ENCODE results near the gene SMAGP.
"Not testable (repeated sequence)": the region's sequence is repeated elsewhere in the genome, so short reads cannot be mapped to it uniquely, and the experiment has no call there.

DNA sequence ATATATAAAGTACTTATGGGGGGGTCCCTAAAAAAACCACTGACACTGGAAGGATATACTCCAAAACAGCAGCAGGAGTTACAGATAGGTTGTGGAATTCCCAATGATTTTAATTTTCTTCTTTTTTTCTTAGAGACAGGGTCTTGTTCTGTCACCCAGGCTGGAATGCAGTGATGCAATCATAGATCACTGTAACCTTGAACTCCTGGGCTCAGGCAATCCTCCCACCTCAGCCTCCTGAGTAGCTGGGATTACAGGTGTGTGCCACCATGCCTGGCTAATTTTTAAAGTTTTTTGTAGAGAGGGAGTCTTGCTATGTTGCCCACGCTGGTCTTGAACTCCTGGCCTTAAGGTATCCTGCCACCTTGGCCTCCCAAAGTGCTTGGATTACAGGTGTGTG is 10.6 kb downstream of the SMAGP start:
- not testable (repeated sequence) for TF ChIP-seq POLR2A (IDR thresholded peaks at IDR 0.05)
- TF ChIP-seq, protein P1, sequence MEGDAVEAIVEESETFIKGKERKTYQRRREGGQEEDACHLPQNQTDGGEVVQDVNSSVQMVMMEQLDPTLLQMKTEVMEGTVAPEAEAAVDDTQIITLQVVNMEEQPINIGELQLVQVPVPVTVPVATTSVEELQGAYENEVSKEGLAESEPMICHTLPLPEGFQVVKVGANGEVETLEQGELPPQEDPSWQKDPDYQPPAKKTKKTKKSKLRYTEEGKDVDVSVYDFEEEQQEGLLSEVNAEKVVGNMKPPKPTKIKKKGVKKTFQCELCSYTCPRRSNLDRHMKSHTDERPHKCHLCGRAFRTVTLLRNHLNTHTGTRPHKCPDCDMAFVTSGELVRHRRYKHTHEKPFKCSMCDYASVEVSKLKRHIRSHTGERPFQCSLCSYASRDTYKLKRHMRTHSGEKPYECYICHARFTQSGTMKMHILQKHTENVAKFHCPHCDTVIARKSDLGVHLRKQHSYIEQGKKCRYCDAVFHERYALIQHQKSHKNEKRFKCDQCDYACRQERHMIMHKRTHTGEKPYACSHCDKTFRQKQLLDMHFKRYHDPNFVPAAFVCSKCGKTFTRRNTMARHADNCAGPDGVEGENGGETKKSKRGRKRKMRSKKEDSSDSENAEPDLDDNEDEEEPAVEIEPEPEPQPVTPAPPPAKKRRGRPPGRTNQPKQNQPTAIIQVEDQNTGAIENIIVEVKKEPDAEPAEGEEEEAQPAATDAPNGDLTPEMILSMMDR (IDR thresholded peaks at IDR 0.05 in 4 of 5, conservative IDR thresholded peaks at IDR 0.05 in 1 of 5), result not testable (repeated sequence)

All from gastrocnemius medialis (tissue), 4 donors.